COLO668 (cell line): Measurements from ENCODE around the gene PLA2G4D.
"Not testable (repeated sequence)": the region's sequence is repeated elsewhere in the genome, so short reads cannot be mapped to it uniquely, and the experiment has no call there.

ENCODE experiments used
- DNase-seq: peaks from one replicate; lab custom pipeline; 2025; ENCODE audit not compliant: unreplicated experiment; lab: John Stamatoyannopoulos, UW

PLA2G4D gene

GRCh38 chr15:42092398-42093318 lies 1.7 kb downstream of the PLA2G4D start:
- no peak for DNase-seq

DNA sequence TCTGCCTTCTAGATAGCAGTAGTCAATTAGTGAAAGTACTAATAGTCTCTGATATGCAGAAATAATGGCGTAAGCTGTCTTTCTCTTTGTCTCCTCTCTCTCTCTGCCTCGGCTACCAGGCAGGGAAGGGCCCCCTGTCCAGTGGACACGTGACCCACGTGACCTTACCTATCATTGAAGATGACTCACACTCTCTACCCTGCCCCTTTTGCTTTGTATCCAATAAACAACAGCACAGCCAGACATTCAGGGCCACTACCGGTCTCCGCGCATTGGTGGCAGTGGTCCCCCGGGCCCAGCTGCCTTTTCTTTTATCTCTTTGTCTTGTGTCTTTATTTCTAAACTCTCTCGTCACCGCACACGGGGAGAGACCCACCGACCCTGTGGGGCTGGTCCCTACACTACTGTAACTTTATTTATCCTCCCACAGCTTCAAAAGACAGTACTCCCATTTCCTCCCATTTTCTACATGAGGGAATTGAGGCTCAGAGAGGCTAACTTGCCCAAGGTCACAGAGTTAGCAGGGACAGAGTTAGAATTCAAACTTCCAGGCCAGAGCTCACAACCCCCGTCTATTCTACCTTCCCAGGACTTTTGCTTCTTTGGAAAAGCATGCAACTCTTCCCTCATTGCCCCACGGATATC lies 2.5 kb downstream of the PLA2G4D start:
- DNase-seq: not testable (repeated sequence)

DNA sequence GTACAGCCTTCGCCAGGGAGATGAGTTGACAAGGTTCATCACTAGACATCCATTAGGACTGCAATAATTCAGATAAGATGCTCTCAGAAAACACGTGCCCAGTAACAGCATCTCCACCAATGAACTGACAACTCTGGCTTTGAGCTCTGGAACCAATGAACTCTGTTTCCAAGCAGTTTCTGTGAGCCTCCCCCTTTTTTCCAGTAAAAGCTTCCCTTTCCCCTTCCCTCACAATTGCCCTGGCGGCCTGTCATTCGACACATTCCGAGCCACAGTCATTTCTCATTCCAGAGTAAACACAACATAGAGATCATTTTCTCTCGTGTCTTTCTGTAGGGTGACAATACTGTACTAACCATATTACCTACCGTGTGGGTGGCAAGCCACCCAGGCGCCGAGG lies 3.6 kb downstream of the PLA2G4D start:
- no peak for DNase-seq

DNA sequence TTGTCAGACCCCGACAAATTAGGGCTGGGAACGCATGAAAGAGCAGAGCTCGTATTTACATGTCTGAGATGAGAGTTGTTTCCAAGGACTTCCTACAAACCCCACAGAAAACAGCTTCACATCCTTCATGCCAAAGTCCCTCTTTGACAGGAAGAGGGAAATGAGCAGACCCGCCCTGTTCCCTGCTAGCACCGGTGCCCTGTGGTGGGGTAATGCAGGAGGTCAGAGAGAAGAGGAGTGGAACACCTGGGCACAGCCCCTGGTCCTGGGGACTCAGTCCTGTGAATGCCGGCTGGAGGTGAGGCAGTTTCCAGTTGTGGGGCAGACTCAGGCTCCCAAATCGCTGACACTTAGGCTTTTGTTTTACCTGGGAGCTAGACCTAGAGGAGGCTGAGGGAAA lies 4.0 kb downstream of the PLA2G4D start:
- DNase-seq: no peak

GRCh38 chr15:42089942-42090341 lies 4.4 kb downstream of the PLA2G4D start:
- no peak for DNase-seq

DNA sequence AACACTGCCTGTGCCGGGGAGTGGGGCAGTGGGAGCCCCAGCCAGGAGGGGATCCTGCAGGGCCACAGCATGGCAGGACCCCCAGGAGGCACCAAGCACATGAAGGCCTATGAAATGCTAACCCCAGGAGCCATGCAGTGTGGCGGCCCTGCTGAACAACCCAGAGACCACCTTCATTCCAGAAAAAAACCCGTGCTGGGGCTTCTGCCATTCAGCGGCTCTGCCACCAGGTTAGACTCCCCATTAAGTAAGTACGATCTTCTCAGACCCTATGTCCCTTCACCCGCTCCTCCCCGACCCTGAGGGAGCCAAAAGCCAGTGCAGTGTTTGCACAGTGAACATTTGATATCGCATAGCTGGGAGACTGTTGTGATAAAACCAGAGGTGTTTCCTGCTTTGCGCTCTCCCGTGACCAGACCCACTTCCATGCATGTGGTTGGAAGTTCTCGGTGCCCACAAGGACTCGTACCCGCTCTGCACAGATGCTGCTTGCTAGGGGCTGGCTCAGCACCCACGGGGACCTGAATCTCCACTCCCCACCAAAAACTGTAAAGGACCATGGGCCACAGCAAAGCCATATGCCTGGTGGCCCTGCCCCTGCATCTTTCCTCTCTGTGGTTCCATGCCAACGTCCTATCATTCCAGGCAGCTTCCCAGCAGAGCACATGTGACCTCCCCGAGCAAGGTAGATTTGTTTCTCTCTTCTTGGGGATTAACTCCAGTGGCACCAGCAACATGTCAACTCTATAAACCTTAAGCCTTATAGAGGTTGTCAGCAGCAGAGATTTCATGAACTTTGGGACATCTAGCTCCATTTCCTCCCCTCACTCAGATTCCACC lies 5.3 kb downstream of the PLA2G4D start:
- peak; percentile 39 for DNase-seq

DNA sequence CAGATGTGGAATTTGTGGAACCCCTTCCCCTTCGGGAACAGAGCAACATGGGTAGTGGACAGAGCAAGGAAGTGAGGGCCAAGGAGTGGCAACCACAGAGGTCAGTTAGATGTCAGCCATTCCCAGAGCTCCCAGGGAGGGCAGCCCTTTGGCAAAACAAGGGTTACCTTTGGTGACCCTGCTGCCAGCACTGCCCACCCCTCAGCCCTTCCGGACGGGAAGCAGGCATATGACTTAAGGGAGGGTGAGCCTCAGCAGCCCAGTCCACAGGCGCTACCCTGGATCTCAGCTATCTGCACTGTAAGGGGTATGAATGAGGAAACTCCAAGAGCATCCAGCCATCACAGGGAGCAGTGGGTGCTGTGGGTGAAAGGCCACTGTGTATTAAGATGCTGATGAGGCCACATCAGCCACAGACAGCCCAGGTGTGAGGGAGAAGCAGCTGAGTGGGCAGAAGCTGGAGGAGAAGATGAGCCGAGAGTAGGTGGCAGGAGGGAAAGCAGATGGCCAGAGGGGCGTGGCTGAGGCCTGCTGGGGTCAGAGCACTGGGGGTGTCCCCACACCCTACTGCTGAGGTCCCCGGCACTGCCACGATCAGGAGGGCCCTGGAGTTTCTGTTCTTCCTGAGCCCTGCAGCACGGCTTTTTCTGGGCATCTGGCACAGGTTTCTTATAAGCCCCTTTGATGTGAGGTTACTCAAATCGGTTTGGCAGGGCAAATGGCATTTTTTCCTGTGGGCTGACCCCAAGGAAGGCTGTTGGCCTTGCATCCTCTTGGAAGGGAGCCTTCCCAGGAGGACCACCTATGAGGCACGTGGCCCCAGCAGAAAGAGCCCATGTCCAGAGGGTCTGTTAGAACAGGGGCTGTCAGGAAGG lies 6.2 kb downstream of the PLA2G4D start:
- no peak for DNase-seq

GRCh38 chr15:42087460-42087859 lies 6.9 kb downstream of the PLA2G4D start:
- no peak for DNase-seq

- DNase-seq: no peak
Observed at GRCh38 chr15:42085721-42086120, 8.6 kb downstream of the PLA2G4D start.

DNA sequence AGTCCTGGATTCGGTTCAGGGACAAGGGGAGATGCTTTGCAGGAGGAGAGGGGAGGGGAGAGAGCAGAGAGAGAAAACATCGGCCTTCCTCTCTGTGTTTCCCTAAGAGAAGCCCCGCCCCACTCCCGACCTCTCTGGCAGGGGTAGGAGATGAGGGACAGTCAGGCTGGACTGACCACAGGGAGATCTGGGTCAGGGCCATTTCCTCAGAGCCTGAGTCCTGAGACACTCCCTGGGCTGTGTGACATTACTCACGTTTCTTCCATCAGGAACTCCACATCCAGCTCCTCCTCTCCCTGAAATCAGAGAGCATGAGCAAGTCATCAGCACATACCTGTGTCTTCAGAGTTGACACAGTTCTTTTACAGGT lies 9.1 kb downstream of the PLA2G4D start:
- no peak for DNase-seq

DNA sequence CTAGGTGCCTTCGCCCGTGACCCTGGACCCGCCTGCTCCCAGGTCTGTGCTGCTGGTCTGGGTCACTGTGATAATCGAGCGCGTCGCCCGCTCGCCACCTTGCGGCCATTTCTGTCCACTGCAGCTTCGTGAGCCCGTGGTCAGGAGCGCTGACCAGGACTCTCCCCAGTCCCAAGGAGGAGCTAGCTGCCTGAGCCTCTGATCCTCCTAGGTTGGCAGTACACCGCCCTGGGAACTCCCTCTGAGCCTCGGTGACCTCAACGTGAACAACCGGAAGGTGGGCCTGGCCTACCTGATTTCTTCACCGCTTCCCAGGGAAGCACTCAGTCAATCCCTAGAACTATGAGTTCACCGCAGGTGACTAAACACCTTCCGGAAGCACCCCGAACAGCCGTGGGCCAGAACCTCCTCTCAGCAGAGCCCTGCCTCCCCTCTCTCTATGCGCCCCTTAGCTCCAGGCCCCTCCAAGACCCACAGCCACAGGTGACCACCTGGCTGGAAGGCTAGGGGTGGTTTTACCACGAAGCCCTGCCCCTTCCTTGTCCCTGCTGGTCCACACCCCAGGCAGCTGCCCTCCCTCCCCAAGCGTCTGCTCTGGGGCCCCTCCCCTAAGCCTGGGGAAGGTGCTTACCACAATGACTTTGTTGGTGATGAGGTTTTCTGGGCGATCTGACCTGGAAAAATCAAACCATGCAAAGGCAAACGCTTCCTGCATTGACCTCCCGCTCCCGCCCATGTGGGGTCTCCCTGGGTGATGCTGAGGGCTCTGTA lies 9.7 kb downstream of the PLA2G4D start:
- peak; percentile 66 for DNase-seq

- DNase-seq: no peak
Observed at GRCh38 chr15:42083916-42084315, 10.4 kb downstream of the PLA2G4D start.

DNA sequence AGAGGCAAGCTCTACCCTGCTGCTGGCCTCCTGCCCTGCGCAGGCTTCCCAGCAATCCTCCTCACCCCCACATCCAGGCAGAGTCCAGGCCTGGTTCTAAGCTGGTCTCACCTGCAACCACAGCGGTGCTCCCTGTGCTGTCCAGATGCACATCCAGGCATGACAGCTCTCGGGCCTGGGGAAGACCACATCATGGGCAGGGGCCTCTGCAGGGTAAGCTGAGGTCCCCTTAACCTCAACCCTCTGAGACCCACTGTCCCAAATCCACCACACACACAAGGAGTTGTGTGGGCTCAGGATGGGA lies 10.8 kb downstream of the PLA2G4D start:
- no peak for DNase-seq

- DNase-seq: no peak
Observed at GRCh38 chr15:42082823-42083604, 11.3 kb downstream of the PLA2G4D start.

DNA sequence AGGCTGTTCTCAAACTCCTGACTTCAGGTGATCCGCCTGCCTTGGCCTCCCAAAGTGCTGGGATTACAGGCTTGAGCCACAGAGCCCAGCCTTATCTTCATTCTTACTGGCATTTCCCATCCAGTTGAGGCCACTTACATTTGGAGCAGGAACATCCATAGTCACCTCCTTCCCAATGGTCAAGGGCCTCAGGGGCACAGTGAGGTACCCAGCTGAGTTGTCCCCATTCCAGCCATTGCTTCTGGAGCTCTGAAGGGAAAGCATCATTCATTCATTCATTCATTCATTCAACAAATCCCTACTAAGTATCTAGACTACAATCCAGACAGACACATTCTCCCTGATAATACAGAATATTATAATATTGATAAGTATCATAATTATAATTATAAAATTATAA lies 12.2 kb downstream of the PLA2G4D start:
- DNase-seq: no peak

DNA sequence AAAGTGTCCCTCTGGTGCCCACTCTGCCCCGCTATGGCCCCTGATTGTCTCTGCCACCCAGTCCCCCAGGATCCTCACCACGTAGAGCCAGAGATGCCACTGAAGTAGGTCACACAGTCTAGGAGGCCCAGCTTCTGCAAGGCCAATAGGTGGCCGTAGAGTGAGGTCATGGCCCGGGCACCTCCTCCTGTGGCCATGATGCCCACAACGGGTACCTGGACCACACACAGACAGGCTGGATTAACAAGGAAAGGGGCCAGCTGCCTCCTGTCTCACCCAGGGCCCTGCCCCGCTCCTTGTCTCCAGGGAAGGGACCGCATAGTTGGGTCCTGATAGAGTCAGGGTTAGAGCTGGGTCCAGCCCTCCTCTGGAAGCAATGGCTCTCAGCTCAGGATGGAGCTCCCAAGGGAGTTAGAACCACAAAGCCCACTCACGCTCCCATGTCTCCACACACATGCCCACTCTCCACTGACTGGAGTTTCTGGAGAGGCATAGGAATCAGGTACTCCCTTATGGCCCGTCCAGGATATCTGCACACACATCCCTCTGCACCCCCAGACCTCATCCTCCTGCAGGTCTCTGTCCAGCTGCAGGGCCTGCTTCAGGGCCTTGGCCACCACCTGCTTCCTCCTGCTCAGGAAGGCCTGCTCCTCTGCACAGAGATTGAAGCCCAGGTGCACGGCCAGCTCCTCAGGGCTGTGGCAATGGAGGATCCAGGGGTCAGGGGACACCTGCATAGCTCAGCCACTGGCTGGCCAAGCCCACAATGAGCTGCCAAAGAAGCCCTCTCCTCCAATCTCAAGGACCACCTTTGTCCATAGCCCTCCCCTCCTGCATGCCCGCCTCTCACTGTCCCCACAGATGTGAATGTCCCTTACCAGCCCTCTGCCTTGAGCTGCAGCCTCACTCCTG lies 13.2 kb downstream of the PLA2G4D start:
- no peak for DNase-seq

GRCh38 chr15:42080186-42080918 lies 14.0 kb downstream of the PLA2G4D start:
- DNase-seq: no peak
